Nephron (organoid): Measurements from ENCODE around the gene EIF4E1B.

Experiments used
- H3K27ac Mint-ChIP-seq, 3 experiments: 2 replicates each; pipeline ENCODE4 v1.8.0; 2020; ENCODE audit warnings: mixed read lengths in 3 of 3, mild to moderate bottlenecking in 2 of 3, moderate library complexity in 1 of 3
- H3K27me3 Mint-ChIP-seq: 2 replicates; pipeline ENCODE4 v1.8.0; 2021; ENCODE audit warnings: low read depth, mild to moderate bottlenecking, moderate library complexity, mixed read lengths
- H3K36me3 Mint-ChIP-seq: 2 replicates; pipeline ENCODE4 v1.8.0; 2020; ENCODE audit warnings: low read depth, mixed read lengths
- H3K4me1 Mint-ChIP-seq: 2 replicates; pipeline ENCODE4 v1.8.0; 2020; ENCODE audit warnings: mixed read lengths
- H3K4me3 Mint-ChIP-seq, 3 experiments: 2 replicates each; pipeline ENCODE4 v1.8.0; 2020; ENCODE audit warnings: mild to moderate bottlenecking in 3 of 3, mixed read lengths in 3 of 3, moderate library complexity in 2 of 3
- H3K9me3 Mint-ChIP-seq: 2 replicates; pipeline ENCODE4 v1.8.0; 2020; ENCODE audit warnings: mixed read lengths
- CTCF ChIP-seq, 3 experiments: fragments of 200-600 bp; sonication (generic); IDR thresholded peaks; one replicate each; pipeline ENCODE4 v1.5.0; 2021; ENCODE audit warnings: antibody characterized with exemption in 3 of 3; ENCODE audit not compliant: unreplicated experiment in 3 of 3

EIF4E1B gene

GRCh38 chr5:176601901-176602482 is 28.5 kb upstream of the EIF4E1B start:
- no peak overlapping the region for H3K4me3 Mint-ChIP-seq
- H3K9me3 Mint-ChIP-seq = no peaks in the 10 kb centered on the region
- no peaks in the 10 kb centered on the region for H3K4me1 Mint-ChIP-seq
- no peak for TF ChIP-seq CTCF (IDR thresholded peaks at IDR 0.05; ENCODE audit: unreplicated experiment in 3 of 3)
- H3K27ac Mint-ChIP-seq = no peak overlapping the region
- H3K36me3 Mint-ChIP-seq = peaks cover 5% of the 10 kb centered on the region
- peaks cover 17% of the 10 kb centered on the region for H3K27me3 Mint-ChIP-seq

GRCh38 chr5:176603091-176603490 is 27.4 kb upstream of the EIF4E1B start:
- no peak for TF ChIP-seq CTCF (IDR thresholded peaks at IDR 0.05; ENCODE audit: unreplicated experiment in 3 of 3)
- Mint-ChIP-seq H3K4me3 (no peak overlapping the region), H3K27me3 (peaks cover 12% of the 10 kb centered on the region), H3K4me1 (no peaks in the 10 kb centered on the region), H3K27ac (no peak overlapping the region), H3K9me3 (no peaks in the 10 kb centered on the region), H3K36me3 (peaks cover 5% of the 10 kb centered on the region)

GRCh38 chr5:176606032-176606431 is 24.4 kb upstream of the EIF4E1B start:
- Mint-ChIP-seq H3K27me3 (peaks cover 17% of the 10 kb centered on the region), H3K27ac (no peak overlapping the region), H3K9me3 (no peaks in the 10 kb centered on the region), H3K4me1 (peaks cover 7% of the 10 kb centered on the region), H3K4me3 (no peak overlapping the region), H3K36me3 (no peaks in the 10 kb centered on the region)
- no peak for TF ChIP-seq CTCF (IDR thresholded peaks at IDR 0.05; ENCODE audit: unreplicated experiment in 3 of 3)

GRCh38 chr5:176606875-176607274 is 23.6 kb upstream of the EIF4E1B start:
- no peak overlapping the region for H3K27ac Mint-ChIP-seq
- H3K4me1 Mint-ChIP-seq = peaks cover 7% of the 10 kb centered on the region
- no peaks in the 10 kb centered on the region for H3K36me3 Mint-ChIP-seq
- no peaks in the 10 kb centered on the region for H3K9me3 Mint-ChIP-seq
- peaks cover 23% of the 10 kb centered on the region for H3K27me3 Mint-ChIP-seq
- no peak for TF ChIP-seq CTCF (IDR thresholded peaks at IDR 0.05; ENCODE audit: unreplicated experiment in 3 of 3)
- H3K4me3 Mint-ChIP-seq = no peak overlapping the region

- H3K27ac Mint-ChIP-seq = no peak overlapping the region
- TF ChIP-seq CTCF (IDR thresholded peaks at IDR 0.05; ENCODE audit: unreplicated experiment in 3 of 3) = no peak
These were observed 22.3 kb upstream of the EIF4E1B start for GRCh38 chr5:176608142-176608705.

More at GRCh38 chr5:176608142-176608705, 22.3 kb upstream of the EIF4E1B start:
- Mint-ChIP-seq H3K4me3 (peak overlapping the region; percentile 85 to 91 (median 86)), H3K9me3 (no peaks in the 10 kb centered on the region), H3K4me1 (peaks cover 7% of the 10 kb centered on the region), H3K36me3 (no peaks in the 10 kb centered on the region), H3K27me3 (peaks cover 31% of the 10 kb centered on the region)
